Astrocyte (in vitro differentiated cells and primary cell): ENCODE measurements around the gene DMBX1.

Experiments used
- CTCF ChIP-seq: IDR thresholded peaks from 2 replicates; pipeline ENCODE4 v1.5.1; 2011; ENCODE audit warnings: low read depth, mild to moderate bottlenecking, inconsistent platforms, low read length, moderate library complexity; ENCODE audit not compliant: insufficient read depth
- EZH2 ChIP-seq: IDR thresholded peaks from 2 replicates; pipeline ENCODE4 v1.6.1; 2012; ENCODE audit warnings: mild to moderate bottlenecking, low read length, inconsistent platforms; ENCODE audit not compliant: insufficient read depth

- TF ChIP-seq CTCF: no peak
- TF ChIP-seq EZH2: no peak
Observed at GRCh38 chr1:46478721-46479485, 10.7 kb upstream of the DMBX1 start.
